GM18498 (cell line): ENCODE measurements around the gene DDX49.
"Not testable (repeated sequence)": the region's sequence is repeated elsewhere in the genome, so short reads cannot be mapped to it uniquely, and the experiment has no call there.

Source experiments
- ATAC-seq: cut with Tn5 transposase; IDR thresholded peaks from one replicate; pipeline ENCODE4 v1.9.1; 2021; ENCODE audit warnings: mild to moderate bottlenecking, moderate library complexity; ENCODE audit not compliant: unreplicated experiment

The DDX49 gene

DNA sequence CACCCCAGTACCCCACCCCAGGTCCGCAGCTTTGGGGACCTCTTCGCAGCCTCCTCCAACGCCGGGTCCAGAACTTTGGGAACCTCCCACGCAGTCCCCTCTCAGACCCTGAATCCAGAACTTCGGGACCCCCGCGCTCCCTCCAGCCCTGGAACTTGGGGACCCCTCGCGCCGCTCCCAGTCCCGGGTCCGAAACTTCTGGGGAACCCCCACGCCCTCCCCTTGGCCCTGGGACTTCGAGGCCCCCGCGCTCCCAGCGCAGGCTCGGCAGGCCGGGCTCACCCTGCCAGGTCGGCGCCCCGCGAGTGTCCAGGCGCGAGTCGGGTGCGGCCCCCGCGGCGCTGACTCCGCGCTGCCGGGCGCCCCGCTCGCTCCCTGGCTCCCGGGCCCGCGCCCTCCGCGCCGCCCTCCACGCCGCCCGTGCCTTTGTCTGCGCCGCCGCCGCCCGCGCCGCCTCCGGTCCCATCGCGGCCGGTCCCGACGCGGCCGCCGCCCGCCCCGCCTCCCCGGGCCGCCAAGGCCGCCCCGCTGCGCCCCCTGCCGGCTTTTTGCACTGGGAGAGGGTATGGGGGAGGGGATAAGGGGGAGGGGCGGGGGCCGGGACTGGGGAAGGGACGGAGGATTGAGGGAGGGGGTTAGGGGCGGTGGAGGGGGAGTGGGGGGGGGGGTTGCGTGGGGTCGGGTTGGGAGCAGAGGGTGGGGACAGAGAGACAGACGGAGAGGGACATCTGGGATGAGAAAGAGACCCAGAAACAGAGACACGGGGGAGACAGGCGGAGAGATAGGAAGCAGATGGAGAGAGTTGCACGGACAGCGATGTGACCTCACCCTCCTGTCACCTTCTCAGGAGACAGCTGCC, 21.5 kb downstream of the DDX49 start, which contains the start of gene HOMER3:
Gene HOMER3 (minus strand): TSS at position 449 of the 859 bp plus-strand sequence. CDS start 2,235 bp downstream, outside the sequence.
- peak; percentile 50 for ATAC-seq

DNA sequence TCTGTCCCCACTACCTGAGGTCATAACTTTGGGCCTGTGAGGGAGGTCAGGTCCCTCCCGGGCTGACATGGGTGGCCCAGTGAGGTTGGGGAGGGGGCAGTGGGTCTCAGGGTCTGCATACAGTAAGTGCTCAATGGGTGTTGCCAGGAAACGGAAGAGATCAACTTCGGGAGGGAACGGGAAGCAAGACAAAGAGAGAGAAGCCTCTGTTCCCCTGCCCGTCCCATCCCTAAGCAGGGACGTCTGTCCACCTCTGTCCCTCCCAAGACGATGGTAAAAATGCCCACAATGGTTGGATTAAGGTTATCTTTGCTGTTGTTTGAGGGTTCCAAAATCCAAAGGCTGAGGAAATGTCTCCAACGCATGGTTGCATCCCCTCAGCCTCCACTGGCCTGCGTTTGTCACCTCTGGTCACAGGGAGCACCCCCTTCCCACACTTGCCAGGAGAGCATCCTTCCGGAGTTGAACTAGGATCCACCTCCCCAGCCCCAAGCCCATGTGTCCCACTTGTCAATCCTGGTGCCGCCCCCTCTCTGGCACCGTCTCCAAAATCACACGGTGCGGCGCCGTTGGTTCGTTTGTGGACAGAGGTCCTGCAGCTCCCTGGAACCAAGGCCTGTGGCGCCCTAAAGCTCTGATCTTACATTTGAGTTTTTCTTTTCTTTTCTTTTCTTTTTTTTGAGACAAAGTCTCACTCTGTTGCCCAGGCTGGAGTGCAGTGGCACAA, 22.3 kb downstream of the DDX49 start:
- ATAC-seq = no peak

GRCh38 chr19:18942692-18943091, 23.2 kb downstream of the DDX49 start:
- ATAC-seq = no peak

GRCh38 chr19:18943465-18943864, 23.9 kb downstream of the DDX49 start:
- no peak for ATAC-seq

DNA sequence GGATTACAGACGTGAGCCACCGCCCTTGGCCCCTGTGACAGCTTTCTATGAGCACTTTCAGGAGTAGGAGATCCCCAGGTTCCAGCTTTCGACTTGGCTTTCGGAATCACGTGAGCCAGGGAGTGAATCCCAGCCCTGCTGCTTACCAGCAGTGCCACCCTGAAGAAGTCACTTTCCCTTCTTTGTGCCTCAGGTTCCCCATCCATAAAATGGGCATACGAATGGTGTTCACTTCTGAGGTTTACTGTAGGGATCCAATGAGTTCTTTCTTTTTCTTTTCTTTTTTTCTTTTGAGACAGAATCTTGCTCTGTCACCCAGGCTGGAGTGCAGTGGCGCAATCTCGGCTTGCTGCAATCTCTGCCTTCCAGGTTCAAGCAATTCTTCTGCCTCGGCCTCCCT, 25.8 kb downstream of the DDX49 start:
- ATAC-seq = no peak

- ATAC-seq = no peak
Observed at GRCh38 chr19:18946335-18946734, 26.8 kb downstream of the DDX49 start.

DNA sequence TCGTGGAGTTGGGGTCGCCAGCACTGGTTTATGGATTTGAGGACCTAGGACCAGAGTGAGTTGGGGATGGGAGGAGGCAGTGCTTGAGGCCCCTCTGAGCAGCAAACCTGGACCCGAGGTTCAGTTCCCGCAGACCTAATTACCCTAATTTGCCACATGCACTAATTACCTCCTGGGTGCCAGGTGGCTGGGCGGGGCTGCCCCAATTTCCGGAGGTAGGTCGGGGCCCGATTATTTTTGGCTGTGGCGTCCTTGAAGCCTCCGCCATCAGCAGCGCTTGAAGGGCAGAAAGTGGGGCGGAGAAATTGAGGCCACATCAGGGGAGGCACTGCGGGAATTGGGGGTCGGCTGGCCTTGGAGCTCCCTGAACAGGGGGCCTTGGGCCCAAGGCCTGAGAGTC, 27.4 kb downstream of the DDX49 start:
- ATAC-seq = no peak

DNA sequence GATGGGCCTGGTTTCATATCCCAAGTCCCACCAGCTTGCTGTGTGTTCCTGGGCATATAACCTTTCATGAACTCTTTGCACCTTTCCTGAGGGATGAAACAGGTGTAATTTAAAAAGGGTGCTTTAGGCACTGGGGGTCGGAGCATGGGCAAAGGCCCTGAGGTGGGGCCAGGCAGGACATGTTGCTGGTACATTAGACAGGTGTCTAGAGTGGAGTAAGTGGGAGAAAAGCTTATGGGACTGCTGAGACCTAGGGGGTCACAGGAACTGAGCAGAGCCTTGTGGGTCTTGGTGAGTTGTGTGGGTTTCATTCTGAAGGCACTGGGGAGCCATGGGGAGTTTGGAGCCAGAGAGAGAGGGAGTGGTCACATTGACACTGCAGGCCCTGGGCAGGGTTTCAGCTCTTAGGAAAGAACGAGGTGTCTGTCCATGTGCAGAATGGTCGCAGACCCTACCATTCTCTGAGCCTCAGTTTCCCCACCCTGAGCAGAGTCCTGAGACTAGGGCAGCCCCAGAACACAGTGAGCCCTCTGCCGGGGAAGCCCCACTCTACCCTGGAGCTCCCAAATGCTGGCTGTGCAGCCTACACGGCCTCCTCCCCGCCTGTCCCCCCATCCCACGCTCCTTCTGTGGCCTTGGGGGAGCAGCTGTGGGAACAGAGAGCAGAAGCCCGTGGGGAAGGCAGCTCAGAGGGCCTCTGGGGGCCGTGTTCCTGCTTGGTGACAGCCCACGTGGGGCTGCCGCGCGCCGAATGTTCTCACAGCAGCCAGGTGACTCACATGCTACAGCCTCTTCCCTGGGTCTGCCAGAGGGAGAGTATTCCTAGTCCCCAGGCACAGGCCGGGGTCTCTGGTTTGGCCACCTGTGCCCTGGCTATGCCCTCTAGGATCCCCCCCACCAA, 28.8 kb downstream of the DDX49 start:
- ATAC-seq = no peak

DNA sequence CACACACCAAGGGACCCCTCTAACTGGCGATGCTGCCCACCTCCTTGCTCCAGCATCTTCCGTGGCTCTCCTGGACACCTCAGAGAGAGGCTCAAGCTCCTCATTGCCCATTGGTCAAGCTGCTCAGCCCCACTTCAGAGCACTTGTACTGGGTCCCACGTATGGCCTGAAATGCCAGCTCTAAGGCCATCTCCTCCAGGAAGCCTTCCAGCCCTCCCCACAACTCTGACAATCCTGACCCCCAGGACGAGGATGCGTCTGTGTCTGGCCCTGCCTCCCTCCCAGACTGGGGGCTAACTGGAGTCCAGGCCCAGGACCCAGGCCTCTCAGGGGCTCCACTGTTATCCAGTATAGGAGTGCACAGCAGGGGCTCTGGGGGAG, 29.5 kb downstream of the DDX49 start:
- no peak for ATAC-seq

GRCh38 chr19:18949858-18950257, 30.3 kb downstream of the DDX49 start:
- ATAC-seq = no peak

- no peak for ATAC-seq
Observed at GRCh38 chr19:18951721-18952281, 32.3 kb downstream of the DDX49 start.

GRCh38 chr19:18952364-18953003, 33.0 kb downstream of the DDX49 start:
- not testable (repeated sequence) for ATAC-seq

- ATAC-seq = no peak
Observed at GRCh38 chr19:18954094-18954493, 34.6 kb downstream of the DDX49 start.

- ATAC-seq = no peak
Observed at GRCh38 chr19:18955042-18955441, 35.5 kb downstream of the DDX49 start.

- ATAC-seq = no peak
Observed at GRCh38 chr19:18960370-18960769, 40.9 kb downstream of the DDX49 start.

DNA sequence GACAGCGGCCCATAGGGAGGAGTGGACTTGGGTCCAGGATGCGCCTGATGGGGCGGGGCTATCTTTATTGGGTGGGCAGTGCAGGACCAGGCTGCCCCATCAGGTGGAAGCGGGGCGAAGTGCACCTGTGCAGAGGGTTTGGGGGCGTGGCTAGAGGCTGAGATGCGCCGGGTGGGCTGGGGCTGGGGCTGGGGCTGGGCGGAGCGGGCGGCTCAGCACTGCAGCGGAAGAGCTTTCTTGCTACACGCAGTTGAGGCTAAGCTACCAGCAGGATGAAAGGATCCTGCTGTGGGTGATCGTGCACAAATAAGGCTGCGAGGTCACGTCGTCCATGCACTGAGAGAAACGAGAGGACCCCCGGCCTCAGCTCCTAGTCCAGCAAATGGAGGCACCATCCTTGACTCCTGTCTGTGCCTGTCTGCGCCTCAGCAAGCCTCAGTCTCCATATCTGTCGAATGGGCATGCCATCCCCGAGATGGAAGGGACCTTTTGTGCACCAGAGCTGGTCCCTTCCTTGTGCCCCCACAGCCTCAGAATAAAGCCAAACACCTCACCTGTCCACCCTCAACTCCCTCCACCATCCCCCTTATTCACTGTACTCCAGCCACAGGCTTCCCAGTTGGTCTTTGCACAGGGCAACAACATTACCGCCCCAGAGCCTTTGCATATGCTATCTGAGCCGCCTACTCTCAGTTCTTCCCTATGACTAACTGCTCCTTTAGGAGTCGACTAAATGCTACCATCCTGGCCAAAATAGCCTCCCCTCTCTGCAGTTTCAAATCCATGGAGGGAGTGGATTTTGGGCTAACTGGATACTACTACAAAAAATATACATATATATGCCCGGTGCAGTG, 42.5 kb downstream of the DDX49 start:
- ATAC-seq = no peak

- ATAC-seq = no peak
Observed at GRCh38 chr19:18964121-18964520, 44.6 kb downstream of the DDX49 start.

DNA sequence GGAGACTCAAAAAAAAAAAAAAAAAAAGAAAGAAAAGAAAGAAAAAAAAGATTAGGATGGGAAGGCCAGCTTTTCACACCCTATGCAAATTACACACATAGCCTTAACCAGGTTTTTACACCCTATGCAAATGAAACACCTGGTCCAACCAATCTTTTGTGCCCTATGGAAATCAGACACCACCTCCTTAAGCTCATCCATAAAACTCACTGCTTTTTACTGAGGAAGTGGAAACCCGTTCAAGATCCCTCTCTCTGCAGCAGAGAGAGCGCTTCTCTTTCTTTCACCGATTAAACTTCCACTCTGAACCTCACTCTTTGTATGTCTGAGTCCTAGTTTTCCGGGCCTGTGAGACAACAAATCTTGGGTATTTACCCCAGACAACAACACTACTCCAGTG, 46.8 kb downstream of the DDX49 start:
- ATAC-seq = no peak

GRCh38 chr19:18967358-18968146, 48.0 kb downstream of the DDX49 start:
- no peak for ATAC-seq
